GM18519 (cell line): ENCODE results near the gene KLF7.

Experiments
- ATAC-seq: cut with Tn5 transposase; IDR thresholded peaks from one replicate; pipeline ENCODE4 v1.9.1; 2021; ENCODE audit warnings: mild to moderate bottlenecking, moderate library complexity; ENCODE audit not compliant: unreplicated experiment, low FRiP score

The KLF7 gene

DNA sequence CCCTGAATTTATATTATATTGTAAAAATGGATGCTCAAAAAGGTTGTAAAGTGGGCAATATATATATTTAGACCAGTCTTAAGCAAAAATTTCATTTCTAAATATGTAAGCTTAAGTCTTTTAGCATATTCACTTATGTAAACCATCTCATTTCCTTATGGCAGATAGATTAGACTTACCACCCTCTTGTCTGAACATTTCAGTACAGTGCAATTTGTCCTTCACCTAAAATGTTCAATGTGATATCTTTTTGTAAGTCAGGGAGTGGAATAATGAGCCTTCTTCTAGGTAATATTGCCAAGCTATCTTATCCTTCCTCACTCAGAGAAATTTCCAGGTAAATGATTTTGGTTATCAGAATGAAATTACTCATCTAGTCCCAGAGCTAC is 92.3 kb downstream of the KLF7 start:
- no peak for ATAC-seq

- ATAC-seq, result no peak
Observed at GRCh38 chr2:207072571-207072970, 93.2 kb downstream of the KLF7 start.

DNA sequence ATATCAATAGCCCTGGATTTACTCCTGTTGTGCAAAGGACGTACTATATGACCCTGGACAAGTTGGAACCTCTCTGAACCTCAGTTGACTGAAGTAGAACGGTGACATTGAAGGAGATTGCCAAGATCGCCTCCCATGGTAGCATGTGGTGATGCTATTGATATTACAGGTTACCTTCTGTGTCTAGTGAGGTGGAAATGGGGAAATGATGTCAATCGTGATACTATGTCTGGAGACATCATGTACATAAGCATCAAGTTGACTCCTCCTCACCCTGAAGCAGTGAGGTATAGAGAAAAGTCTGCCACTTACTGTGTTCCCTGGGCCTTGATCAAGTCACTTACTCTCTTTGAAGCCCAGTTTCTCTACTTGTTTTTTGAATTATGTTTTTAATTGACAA is 93.9 kb downstream of the KLF7 start:
- no peak for ATAC-seq

- no peak for ATAC-seq
Observed at GRCh38 chr2:207067473-207067872, 98.3 kb downstream of the KLF7 start.

DNA sequence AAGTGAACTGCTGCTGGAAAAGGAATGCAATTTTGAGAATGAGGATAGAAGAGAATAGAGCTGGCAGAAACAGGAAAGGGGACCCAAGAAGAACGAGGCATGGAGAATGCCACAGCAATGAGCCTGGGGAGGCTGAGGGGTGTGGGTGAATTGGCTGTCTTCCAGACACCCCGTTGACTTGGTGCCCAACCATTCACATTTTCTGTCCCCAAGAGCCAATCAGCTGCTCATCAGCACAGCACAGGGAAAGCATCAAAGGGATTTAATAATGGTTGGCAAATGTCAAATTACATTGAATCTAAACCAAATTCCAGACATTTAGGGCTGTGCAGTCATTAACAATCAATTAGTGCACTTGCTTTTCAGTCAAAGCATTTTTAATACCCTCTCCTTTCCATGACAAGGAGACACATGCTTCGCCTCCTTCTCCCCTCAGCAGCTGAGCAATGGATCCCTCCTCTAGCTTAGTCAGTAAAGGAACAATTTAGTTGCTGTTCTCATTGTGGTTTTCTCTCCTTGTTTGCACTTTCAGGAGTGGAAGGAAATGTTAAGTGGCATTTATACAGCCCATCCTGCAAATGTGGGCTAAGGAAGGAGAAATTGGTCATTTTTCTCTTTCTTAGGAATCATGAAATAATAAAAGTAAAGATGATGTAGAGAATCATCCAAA is 98.8 kb downstream of the KLF7 start:
- ATAC-seq, result no peak

DNA sequence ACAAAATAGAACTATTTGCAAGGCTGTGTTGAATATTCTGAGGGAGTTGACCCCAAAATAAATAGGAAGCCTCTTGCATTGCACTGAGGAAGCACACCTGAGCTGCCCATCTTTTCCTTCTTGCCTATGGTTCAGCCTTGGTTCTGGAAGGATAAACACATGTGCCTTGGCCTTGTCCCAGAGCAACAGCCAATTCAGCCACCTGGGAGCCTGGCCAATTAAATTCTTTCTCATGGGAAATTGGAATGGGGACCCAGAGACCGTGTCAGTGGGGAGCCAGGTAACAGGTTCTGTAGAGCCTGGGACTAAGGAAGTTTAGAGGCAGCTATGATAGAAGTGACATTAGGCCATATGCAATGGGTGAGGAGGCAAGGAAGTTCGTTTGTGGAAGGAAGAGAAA is 99.6 kb downstream of the KLF7 start:
- ATAC-seq, result no peak

DNA sequence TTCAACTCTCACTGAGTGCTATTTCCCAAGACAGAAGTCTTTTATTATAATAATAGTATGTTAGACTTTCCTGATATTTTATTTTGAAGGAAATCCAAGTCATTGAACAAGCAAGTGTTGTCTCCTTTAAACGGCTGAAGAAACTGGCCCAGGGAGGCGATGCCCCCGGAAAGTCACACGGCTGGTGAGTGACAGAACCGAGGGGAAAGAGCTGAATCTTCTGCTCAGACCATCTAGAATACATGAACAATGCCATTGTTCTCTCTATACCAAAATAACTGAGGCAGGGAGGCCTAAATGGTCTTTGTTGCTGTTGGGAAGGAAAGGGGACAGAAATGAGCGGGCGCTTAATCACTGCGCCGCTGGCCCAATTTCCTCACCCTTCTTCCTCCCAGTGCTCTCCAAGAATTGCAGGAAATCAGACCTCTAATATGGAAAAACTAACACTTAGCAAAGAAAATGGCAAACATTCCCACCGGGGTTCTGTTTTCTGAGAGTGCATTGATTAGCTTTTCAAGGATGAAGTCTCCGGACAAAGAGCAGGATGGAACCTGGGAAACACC is 101.5 kb downstream of the KLF7 start:
- ATAC-seq, result no peak

DNA sequence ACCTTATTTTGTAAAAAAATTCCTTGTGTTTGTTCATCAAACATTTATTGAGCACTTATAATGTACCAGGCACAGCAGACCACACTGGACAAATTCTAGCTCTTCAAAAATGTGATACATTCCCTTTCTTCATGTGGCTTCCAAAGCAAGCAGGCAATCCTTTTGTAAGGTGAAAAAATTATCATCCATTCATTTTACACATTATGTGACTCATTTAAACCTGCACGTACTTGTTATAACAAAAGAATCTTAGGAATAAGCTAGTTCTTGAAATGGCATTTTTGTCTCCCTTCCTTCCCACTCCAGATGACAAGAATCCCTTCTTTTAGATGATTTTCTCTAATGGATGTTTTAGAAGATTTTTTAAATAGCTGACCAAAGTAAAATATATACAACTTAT is 104.6 kb downstream of the KLF7 start:
- no peak for ATAC-seq

DNA sequence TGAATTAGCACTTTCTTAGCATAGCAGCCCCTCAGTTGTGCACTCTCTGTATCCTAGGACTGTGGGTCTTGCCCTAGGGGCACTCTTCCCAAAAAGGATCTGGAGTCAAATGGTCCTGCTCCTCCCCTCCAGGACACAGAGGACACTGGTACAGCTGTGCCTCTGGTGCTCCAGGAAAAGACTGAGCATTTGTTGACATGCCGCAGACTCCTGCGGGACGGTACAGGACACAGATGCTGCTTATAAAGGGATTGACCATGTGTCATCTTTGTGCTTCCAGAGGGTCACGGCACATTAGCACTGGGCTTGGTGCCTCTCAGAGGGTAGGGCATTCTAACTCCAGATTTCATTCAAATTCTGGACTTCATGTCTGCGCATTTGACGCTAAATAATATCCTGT is 110.5 kb downstream of the KLF7 start:
- ATAC-seq, result no peak

DNA sequence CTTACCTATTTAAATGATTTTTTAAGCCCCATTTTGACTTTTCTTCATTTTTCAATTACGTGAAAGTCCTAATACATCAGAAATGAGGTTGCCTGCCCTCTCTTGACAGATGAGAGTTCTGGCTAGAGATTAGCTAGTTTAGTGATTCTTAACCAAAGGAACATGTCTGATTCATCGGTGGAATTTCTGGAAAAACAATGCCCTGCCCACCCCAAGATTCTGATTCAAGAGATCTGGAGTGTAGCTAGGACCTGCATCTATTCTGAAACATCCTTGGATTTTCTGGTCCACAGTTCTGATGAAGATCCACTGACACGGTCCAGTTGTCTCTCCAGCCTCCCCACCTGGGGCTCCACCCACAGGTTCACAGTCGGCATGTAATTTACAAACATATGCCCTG is 111.2 kb downstream of the KLF7 start:
- ATAC-seq, result no peak

GRCh38 chr2:207051385-207051965 is 114.3 kb downstream of the KLF7 start:
- no peak for ATAC-seq

- ATAC-seq, result no peak
Observed at GRCh38 chr2:207049122-207049521, 116.6 kb downstream of the KLF7 start.

- ATAC-seq, result no peak
Observed at GRCh38 chr2:207048416-207048815, 117.3 kb downstream of the KLF7 start.

DNA sequence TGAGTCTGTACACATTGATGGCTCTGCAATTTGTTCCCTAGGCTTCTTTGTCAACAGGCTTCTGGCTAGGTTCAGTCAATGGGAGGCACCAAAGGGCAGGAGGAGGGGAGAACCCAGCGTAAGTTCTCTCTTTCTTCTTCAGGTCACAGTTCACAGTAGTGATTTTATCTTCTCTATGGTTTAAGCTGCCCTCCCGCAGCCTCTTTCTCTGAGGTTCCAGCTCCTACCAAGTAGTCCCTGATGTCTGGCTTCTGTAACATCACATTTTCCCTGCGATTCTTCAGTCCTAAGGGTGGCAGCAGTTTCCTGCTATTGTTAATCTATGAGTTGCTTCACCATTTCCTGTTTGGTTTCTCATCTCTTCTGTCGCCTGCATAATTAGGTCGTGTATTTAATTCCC is 119.0 kb downstream of the KLF7 start:
- ATAC-seq, result no peak

GRCh38 chr2:207045531-207045930 is 120.2 kb downstream of the KLF7 start:
- ATAC-seq, result no peak

DNA sequence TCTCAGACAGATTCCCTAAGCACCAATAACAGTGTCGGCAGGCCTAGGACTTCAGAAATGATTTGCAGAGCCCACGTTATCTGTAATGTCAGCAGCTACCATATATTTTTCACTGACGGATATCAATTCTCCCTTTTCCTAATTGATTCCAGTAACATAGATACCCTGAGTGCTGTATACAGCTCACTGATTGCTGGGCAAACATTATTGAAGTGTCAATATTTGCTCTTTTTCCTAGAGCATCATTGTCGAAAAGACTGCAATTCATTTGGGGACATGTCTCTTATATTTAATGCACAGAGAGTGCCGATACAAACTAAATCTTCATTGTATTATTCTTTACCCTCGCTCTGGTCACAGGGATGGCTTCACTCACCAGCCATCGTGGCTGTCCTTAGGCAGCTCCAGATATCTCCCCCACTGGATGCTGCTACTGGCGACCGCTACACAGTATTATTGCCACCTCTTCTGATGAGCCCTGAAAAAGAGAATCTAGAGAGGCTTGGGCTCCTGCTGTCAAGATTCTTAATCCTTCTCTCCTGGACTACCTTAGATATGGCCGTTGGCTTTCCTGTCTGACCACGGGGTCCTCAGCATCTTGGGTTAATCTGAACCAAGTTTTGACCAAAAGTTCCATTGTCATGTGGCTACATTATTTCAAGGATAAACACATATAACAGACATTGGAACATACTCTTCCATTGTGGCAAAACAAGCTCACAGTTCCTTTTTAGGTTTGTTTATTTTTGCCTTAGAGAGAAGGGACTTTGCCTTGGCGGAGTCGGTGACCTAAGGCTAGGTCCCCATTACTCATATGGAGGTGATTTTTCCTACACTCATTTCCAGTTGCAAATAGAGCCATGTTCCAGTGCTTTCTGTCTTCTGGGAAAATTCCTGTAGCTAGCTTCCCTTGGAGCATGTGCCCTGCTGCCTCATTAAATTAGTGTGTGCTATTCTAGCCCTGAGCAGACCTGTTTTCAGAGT is 121.1 kb downstream of the KLF7 start:
- ATAC-seq, result no peak

DNA sequence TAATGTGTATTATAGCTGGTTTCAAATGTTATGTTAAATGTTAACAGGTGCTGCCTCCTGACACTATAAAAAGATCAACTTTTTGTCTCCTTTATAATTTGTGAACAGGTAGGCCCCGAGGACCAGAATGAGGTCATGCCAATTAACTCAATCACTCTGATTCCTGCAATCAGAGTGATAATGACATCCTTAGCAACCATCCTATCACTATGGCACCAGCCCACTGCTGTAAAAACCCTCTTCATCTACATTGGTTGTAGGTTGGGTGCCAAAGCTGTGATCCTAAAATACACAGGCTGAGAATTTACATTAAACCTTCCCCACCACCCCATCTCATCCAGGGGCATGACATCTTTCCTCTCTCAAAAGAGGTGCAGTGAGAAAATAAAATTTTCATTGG is 122.9 kb downstream of the KLF7 start:
- no peak for ATAC-seq

DNA sequence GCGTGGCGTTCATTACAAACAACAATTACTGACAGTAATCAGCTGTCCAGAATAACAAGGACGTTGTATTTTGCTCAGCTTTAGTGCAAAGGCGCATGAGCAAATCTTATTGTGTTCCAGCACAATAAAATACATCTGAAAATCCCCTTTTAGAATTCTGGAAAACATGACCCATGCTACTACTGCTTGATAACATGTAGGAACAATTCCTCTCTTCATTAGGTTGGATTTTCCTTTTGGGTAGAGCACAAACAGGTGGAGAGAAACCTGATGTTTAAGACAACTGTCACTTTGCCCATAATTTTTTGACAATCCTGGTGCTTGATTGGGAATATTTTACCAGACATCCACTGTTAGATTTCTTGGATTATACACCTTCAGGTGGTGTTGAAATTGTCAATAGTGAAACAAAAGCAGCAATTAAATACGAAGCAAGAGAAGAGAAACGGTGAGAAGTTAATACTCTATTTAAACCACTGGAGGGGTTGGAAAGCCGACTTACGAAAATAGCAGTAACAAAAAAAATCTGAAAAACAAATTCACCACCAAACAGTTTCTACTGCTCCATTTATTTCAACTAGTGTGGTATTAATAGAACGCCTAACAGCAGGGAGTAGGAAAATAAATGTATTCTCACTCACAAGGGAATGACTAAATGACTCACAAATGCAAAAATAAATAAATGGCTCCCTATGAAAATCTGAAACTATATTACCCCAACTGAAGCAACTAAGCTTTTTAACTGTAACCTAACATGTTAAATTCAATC is 123.8 kb downstream of the KLF7 start:
- ATAC-seq, result no peak

GRCh38 chr2:207041279-207041678 is 124.5 kb downstream of the KLF7 start:
- ATAC-seq, result no peak

GRCh38 chr2:207040696-207041095 is 125.1 kb downstream of the KLF7 start:
- no peak for ATAC-seq
